ENCODE results near the gene GPR78.

GPR78 gene

DNA sequence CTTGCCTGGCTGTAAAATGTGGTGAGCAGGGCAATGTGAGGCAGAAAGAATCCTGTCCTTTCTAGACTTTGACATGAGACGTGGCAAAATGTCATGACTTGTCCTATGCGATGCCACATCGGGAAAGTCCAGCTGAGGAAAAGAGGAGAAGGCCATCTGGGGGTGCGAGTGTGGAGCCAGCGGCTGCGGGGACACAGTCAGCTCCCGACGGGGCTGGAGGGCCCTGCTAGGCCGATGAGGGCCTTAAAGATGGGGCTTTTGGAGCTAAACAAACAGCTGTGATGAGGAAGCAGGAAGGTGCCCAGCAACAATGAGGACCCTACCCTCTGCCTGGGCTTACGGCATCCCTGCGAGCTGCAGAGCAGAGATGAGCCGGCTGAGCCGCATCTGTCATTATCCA, 20.1 kb downstream of the GPR78 start:
- no peak for DNase-seq (ENCODE audit: low spot score)

DNA sequence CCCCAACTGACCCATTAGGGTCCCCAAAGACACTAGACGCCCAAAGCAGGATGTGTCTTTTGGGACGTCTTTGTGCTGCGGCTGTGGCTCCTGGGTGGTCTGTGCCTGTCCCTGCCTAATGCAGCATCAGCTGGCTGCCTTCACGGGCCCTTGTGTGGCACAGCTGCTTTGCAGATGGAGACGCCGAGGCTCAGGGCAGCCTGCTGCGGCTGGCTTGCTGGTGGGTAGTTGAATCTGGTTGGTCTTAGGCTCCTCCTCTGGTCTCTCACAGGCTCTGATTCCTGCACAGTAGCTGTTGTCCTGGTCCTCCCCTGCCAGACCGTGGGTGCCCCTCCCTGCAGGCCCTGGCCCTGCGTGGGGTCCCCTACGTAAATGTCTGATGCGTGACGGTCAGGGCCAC, 20.5 kb downstream of the GPR78 start:
- no peak for DNase-seq (ENCODE audit: low spot score)

DNA sequence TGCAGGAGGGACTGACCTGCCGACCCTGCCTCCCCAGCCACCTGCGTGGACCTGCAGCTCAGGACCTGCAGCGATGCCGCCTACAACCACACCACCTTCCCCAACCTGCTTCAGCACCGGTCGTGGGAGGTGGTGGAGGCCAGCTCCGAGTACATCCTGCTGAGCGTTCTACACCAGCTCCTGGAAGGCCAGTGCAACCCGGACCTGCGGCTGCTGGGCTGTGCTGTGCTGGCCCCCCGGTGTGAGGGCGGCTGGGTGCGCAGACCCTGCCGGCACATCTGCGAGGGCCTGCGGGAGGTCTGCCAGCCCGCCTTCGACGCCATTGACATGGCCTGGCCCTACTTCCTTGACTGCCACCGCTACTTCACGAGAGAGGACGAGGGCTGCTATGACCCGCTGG, 20.9 kb downstream of the GPR78 start:
- no peak for DNase-seq (ENCODE audit: low spot score)

DNA sequence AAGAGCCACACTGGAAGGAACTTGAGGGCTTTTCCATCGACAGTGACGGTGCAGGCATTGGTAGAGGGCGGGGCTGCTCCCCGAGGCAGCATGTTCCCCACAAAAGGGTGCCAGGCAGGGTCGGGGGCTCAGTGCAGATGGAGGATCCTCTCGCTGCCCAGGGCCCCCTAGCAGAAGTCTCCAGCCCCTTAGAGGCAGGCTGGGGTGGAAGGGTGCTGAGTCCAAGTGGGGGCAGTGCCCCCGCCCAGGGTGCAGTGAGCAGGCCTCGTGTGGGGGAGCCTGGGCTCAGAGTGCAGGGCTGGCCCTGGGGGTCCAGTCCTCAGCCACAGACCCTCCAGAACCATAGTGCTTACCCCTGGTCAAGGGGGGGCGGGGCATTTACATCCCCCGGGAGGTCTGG, 21.4 kb downstream of the GPR78 start:
- no peak for DNase-seq (ENCODE audit: low spot score)

DNA sequence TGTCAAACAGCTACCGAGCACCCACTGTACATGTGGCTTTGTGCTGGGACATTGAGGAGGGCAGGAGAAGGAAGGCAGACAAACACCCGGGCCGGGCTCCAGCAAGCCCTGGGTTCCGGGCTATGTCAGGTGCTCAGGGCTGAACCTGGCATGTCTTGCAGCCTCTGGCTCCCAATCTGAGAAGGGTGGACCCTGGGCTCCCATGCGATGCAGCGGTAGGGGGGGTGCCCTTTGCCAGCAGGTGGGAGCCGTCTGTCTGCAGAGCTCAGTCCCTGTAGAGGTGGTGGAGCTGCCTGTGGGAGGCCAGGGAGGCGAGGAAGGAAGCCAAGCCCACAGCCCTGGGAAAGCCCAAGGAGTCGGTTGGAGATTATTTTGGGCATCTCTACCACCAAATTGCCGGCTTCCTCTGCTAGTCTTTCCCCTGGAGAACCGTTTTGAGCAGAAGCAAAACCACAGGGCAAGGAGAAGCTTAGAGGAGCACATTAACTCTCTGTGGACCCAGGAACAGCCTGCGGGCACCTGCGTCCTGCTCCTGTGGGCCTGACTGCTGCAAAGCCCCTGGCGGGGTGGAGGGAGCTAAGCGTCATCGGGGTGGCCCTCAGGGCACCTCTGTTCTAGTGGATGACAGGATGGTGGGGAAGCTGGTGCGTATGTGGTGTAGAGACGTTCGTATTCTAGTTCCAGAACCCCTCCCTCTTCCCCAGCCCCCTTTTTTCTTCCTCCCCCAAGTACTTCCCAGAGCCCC, 22.7 kb downstream of the GPR78 start:
- no peak for DNase-seq (ENCODE audit: low spot score)

DNA sequence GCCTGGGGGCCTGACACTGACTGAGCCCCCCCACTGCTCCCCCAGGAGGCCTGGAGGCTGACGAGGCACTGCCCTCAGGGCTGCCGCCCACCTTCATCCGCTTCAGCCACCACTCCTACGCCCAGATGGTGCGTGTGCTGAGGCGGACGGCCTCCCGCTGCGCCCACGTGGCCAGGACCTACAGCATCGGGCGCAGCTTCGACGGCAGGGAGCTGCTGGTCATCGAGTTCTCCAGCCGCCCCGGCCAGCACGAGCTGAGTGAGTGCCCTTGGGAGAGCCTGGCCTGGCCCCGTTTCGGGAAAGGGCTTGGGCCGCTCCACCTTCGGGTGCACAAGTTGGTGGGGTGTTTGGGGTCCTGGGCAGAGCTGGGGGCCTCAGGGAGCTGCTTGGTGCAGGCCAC, 23.7 kb downstream of the GPR78 start:
- no peak for DNase-seq (ENCODE audit: low spot score)

DNA sequence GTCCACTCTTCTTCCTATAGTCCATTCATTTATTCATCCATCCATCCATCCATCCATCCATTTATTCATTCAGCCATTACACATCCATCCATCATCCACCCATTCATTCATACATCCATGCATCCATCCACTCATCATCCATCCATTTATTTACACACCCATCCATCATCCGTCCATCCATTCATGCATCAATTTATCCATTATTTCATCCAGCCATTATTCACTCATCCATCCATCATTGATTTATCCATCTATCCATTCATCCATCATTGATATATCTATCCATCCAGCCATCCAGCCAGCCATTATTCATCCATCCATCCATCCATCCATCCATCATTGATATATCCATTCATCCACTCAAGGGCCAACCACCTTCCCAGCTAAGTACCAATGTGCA, 25.1 kb downstream of the GPR78 start:
- no peak for DNase-seq (ENCODE audit: low spot score)

DNA sequence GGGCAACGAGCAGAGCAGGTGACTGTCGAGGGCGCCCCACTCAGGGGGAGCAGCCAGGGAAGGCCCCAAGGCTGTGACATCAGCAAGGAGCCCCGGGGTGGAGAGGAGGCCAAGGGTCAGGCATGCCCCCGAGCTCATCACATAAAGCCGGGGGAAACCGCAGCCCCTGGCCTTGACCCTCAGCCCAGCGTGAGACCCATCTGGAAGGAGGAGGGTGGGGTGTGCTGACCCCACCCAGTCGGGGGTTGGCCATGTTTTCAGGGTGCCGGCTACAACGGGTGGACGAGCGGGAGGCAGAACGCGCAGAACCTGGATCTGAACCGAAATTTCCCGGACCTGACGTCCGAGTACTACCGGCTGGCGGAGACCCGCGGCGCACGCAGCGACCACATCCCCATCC, 26.3 kb downstream of the GPR78 start:
- no peak for DNase-seq (ENCODE audit: low spot score)

DNA sequence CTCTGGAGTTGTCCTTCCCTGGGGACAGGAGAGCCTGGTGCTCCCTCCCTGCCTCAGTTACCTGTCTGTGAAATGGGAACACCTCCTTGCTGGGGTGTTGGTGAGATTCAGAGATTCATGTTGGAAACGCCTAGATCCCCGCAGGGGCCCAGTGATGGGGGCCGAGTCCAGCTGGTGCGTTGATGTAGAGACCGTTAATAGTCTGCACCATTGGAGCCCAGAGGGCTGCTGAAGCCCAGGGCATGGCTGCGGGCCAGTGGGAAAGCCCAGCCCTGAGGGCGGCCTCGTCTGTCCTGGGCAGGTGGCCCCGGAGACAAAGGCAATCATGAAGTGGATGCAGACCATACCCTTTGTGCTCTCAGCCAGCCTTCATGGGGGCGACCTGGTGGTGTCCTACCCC, 26.8 kb downstream of the GPR78 start:
- DNase-seq (ENCODE audit: low spot score): no peak

DNA sequence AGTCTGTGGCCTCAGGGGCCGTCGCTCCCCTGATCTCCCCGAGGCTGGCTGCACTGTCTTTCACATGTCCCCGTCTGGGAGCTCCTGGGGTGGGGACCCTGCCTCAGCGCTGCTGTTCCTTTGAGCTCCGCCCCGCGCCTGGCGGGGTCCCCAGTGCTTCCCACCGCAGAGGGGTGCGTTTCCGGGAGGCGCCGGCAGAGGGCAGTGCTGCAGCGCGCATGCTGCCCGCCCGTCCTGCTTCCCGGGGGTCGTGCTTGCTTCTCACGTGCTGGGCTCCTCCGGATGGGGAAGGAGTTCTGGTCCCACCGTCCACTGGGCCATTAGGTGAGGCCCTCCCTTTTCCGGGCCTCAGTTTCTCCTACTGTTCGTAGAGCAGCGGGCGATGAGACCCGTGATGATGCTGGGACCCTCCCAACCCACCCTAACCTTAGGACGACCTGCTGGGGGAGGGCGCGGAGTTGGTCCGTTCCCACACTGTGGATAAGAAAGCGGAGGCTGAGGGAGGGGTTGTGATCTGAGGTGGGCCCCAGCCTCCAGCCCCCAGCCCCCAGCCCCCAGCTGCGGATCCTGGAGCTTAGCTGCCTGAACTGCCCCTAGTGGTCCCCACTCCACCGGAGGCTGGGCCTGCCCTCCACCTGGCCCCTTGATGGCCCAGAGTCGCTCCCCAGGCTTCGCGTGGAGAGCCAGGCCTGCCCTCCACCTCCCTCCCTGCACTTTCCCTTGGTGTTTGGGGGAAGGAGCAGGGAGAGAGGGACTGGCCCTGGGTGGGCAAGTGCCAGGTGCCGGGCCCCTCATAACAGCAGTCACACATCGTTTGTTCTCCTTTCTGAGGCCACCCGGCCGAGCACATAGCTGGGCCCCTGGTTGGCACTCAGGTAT, 27.6 kb downstream of the GPR78 start:
- DNase-seq (ENCODE audit: low spot score): no peak

DNA sequence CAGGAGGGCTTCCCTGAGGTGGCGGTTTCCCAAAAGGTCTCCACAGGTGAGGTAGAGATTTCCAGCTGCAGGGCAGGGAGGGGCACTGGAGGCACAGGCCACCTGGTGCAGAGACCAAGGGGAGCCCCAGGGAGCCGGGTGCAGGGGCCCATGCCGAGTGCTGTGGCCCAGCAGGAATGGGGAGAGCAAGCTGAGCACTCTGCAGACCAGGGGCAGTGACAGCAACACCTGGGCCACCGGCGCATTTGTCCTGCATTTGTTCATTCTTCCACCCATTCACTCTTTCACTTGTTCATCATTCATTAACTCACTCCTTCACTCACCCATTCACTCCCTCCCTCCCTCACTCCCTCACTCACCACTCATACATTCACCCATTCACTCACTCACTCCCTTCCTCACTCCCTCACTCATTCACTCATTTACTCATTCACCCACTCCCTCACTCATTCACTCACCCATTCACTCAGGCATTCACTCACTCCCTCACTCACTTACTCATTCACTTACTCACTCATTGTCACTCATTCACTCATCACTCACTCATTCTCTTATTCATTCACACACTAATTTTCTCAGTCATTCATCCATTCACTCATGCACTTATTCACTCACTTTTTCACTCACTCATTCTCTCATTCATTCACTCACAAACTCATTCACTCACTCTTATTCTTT, 28.7 kb downstream of the GPR78 start:
- DNase-seq (ENCODE audit: low spot score): no peak

DNA sequence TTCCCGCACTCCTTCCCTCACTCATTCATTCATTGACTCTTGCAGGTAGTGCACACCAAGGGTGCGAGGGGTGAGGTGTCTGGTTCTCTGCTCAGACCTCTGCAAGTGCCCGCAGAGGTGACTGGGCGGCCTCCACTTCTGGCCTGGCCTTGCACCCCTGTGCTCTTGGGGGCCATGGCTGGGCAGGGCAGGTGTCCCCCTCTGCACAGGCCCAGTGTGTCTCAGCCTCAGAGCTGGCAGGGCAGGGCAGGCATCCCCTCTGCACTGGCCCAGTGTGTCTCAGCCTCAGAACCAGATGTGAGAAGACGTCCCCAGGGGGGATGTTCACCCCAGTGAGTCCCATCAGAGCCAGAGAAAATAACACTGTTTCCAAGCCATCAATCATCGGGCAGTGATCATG, 29.2 kb downstream of the GPR78 start:
- no peak for DNase-seq (ENCODE audit: low spot score)

DNA sequence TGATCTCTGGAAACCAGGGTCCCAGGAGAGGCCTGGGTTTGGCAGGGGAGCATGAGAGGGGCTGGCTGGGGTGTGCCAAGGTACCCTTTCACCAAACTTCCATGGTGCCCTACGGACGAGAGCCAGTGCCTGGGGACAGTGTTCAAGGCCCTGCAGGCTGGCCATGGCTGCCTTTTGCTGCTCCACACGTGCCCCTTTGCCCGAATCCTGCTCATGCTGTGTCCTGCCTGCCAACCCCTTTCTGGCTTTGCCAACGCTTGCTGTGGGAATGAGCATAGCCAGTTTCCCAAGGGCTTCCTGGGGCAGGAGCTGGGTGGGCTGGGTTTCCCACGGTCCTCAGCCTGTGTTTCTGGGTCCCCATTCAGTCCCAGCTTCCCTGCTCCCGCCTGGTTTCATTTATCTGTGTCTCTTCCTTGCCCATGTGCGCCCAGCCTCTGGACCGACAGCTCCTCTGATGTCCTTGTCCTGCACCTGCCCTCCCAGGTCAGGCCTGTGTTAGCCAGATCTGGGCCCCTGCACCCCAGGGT, 29.7 kb downstream of the GPR78 start:
- no peak for DNase-seq (ENCODE audit: low spot score)

DNA sequence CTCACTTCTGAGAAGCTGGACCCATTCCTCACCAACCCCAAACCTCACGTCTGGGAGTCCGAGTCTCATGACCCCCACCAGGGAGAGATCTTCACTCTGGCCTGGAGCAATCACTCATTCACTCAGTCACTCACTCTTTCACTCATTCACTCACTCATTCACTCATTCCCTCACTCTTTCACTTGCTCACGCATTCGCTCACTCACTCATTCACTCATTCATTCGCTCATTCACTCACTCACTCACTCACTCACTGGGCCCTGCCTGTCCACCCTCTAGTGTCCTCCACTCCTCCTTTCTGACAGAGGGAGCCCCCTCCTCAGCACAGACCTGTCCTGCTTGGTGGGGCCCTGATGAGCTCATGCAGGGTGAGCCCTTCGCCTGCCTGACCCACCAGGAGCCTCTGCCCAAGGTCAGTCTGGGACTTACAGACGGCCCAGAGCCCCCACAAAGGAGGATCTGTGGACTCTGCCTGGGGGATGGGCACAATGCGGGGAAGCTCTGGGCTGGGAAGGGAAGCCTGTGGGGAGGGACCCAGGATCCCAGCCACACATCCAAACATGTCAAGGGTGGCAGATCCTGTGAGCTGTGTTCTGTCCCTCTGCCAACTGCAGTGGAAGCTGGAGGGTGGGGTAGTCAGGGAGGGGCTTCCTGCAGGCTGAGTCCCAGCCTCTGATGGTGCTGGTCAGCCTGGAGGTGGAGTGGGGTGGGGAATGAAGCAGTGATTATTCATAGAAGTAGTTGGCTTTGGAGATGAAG, 30.8 kb downstream of the GPR78 start:
- DNase-seq (ENCODE audit: low spot score): no peak

DNA sequence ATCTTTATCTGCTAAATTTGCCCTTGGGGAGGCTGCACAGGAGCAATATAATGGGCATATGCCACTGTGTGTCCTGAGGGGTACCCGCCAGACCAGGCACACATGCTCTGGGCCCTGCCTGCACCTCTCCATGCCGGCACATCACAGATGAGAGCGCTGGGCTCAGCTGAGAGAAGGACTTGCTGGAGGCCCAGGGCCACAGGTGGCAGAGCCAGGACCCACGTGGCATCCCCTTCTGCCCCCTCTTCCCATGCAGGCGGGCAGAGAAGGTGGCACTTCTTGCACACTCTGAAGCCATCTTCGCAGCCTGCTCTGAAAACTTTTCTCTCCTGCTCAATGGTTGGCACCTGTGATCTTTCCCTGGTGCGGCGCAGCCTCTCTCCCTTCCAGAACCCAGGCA, 32.5 kb downstream of the GPR78 start:
- DNase-seq (ENCODE audit: low spot score): no peak

DNA sequence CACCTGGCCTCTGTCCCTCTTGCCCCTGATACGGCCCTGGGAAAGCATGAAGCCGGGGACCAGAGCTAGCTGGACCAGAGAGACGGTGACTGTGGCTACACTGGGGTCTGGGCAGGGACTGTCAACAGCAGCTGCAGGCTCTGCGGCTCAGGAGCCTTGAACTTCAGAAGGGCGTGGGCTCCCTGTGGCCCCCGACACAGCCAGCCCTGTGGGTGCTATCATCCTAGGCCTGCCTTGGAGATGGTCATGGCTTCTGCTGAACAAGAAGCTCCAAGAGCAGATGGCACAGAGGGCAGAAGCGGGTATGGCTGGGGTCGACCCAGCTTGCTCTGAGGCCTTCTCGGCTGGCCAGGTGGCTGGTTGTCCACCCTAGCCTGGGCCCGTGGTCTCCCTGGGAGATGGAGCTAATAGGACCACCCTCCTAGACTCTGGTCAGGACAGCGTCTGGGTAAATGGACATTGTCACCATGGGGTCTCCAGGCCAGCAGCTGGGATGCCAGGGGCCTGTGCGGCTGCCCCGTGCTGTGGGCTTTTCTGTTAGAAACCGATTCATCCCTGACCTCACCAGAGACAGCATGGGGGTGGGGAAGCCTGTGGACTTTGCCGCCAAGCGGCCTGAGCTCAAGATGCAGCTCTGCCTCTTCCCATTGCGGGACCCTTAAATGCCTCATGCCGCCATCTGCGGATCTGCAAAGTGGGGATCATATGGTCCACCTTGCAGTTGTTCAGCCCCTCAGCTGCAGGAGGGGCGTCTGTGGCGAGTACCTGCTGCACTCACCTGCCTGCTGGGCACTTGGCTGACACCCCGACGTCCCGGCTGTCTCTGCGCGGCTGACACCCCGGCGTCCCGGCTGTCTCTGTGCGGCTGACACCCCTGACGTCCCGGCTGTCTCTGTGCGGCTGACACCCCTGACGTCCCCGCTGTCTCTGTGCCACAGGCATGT, 33.5 kb downstream of the GPR78 start:
- DNase-seq (ENCODE audit: low spot score): no peak

DNA sequence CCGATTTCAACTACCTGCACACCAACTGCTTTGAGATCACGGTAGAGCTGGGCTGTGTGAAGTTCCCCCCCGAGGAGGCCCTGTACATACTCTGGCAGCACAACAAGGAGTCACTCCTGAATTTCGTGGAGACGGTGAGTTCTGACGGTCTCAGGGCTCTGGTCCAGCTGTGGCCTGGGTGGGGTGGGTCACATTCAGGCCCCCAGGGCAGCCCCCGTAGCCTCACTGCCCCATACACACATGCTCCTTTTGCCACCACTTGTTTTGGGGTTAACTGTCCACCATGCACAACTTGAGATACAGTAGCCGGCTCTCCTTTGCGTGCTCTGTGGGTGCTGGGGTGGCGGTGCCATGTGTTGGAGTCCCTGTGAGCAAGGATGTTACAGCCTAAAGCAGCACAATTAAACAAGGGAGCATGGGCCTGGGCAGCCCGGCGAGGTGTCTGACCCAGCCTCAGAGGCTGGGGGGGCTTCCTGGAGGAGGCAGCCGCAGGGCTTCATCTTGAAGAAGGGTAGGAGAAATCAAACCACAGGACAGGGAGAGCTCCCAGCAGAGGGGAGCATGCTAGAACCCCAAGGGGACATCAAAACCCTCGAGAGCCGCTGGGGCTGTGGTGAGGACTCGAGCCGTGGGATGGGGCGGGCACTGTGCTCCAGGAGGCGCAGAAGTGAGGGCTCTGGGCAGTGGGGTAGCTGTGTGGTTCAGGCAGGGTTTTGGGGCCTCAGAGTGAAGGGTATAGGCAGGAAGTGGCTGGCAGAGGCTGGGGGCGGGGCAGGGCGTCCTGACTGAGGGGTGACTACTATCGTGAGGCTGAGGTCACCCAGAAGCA, 34.4 kb downstream of the GPR78 start:
- DNase-seq (ENCODE audit: low spot score): no peak

DNA sequence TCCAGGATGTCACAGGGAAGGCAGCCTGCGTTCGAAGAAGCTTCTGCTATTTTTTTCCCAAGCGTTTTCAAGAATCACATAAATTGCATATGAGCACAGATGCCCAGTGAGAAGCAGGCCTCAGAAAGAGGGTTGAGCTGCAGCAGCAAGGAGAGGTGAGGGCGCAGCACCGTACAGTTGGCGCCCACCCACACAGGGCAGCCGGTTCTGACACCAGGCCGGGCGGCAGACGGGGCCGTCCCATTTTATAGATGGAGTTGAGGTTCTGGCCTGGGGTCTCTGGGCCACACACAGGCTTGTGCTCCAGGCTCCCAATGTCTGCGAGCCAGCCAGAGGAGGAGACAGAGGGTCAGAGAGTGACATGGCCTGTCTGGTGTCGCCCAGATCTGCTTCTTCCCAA, 35.2 kb downstream of the GPR78 start:
- DNase-seq (ENCODE audit: low spot score): no peak

DNA sequence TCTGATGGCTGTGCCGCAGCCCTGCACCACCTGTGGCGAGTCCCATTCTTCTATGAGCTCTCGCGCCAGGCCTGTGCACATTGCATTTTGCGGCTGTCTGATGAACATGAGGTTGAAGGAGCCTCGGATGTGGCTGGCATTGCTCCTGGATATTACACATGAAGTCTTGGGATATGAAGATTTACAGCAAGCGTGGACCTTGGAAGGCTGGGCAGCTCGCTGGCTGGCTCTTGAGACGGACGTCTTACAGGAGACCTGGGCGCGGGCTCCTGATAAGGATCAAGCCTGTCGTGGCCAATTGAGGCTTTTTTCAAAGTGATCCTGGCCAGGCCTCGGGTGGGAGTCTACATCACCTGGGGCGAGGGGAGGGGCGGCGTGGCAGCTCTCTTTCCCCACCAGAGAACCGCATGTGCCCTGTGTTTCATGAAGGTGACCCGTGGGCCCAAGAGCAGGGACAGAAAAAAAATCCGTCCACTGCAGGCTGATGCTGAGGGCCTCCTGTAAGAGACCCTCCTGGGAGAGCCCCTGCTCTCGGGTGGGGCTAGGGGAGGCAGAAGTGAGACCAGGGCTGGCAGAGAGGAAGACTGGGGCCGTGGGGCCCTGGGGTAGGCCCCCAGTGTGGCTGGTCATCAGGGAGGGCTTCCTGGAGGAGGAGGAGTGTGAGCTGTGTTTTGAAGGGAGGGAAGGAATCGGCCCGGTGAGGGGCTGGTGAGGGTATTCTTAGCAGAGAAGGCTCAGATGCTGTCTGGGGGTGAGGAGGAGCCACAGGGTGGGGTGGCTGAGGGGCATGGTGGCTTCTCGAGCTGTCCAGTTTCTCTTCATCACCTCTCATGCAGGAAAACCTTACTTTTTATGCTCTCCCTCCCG, 36.0 kb downstream of the GPR78 start:
- DNase-seq (ENCODE audit: low spot score): no peak
